ENCODE results near the gene DSTN.

Gene DSTN

GRCh38 chr20:17589161-17589834 lies 19.4 kb downstream of the DSTN start:
- TF ChIP-seq SPI1 (IDR thresholded peaks at IDR 0.05; ENCODE audit: borderline replicate concordance, low read depth) (no peak), CTCF (IDR thresholded peaks at IDR 0.05; ENCODE audit: insufficient read depth, low read length) (no peak), GABPA (IDR thresholded peaks at IDR 0.05; ENCODE audit: low read depth) (no peak), REST (IDR thresholded peaks at IDR 0.05; ENCODE audit: insufficient replicate concordance, low read depth) (no peak), POLR2AphosphoS5 (IDR thresholded peaks at IDR 0.05; ENCODE audit: low read depth) (no peak)
- Histone ChIP-seq H3K4me3 (replicated peaks; ENCODE audit: insufficient read depth, low read length) (no peak overlapping the region), H3K27me3 (ENCODE audit: insufficient read depth, poor library complexity, severe bottlenecking) (no peaks in the 10 kb centered on the region), H3K27ac (replicated peaks) (no peak overlapping the region)
- no peak for DNase-seq (ENCODE audit: low read depth in 1 of 2, low spot score in 1 of 2)

- Histone ChIP-seq H3K4me3 (replicated peaks; ENCODE audit: insufficient read depth, low read length) (no peak overlapping the region), H3K27me3 (ENCODE audit: insufficient read depth, poor library complexity, severe bottlenecking) (no peaks in the 10 kb centered on the region), H3K27ac (replicated peaks) (no peak overlapping the region)
- no peak for TF ChIP-seq REST (IDR thresholded peaks at IDR 0.05; ENCODE audit: insufficient replicate concordance, low read depth)
- TF ChIP-seq POLR2AphosphoS5 (IDR thresholded peaks at IDR 0.05; ENCODE audit: low read depth) = no peak
- TF ChIP-seq GABPA (IDR thresholded peaks at IDR 0.05; ENCODE audit: low read depth) = no peak
- TF ChIP-seq SPI1 (IDR thresholded peaks at IDR 0.05; ENCODE audit: borderline replicate concordance, low read depth) = no peak
- TF ChIP-seq CTCF (IDR thresholded peaks at IDR 0.05; ENCODE audit: insufficient read depth, low read length) = no peak
- no peak for DNase-seq (ENCODE audit: low read depth in 1 of 2, low spot score in 1 of 2)
Measured at GRCh38 chr20:17590245-17590644, 20.4 kb downstream of the DSTN start.

- TF ChIP-seq SPI1 (IDR thresholded peaks at IDR 0.05; ENCODE audit: borderline replicate concordance, low read depth) = no peak
- no peak for TF ChIP-seq CTCF (IDR thresholded peaks at IDR 0.05; ENCODE audit: insufficient read depth, low read length)
- no peak for TF ChIP-seq REST (IDR thresholded peaks at IDR 0.05; ENCODE audit: insufficient replicate concordance, low read depth)
- no peak for TF ChIP-seq GABPA (IDR thresholded peaks at IDR 0.05; ENCODE audit: low read depth)
- TF ChIP-seq POLR2AphosphoS5 (IDR thresholded peaks at IDR 0.05; ENCODE audit: low read depth) = no peak
- Histone ChIP-seq H3K27ac (replicated peaks) (no peak overlapping the region), H3K4me3 (replicated peaks; ENCODE audit: insufficient read depth, low read length) (no peak overlapping the region), H3K27me3 (ENCODE audit: insufficient read depth, poor library complexity, severe bottlenecking) (no peaks in the 10 kb centered on the region)
- no peak for DNase-seq (ENCODE audit: low read depth in 1 of 2, low spot score in 1 of 2)
Measured at GRCh38 chr20:17593902-17594301, 24.0 kb downstream of the DSTN start.

Measured in HL-60 (cell line).